PC-3 (cell line): ENCODE results near the gene RNF8.

Experiments
- EZH2 ChIP-seq: fragments of 300-600 bp; sonication (generic); IDR thresholded peaks from one replicate; pipeline ENCODE4 v1.6.1; 2017; ENCODE audit warnings: antibody characterized with exemption, mild to moderate bottlenecking, low read length; ENCODE audit not compliant: unreplicated experiment
- EZH2phosphoT487 ChIP-seq: fragments of 300-600 bp; sonication (generic); IDR thresholded peaks from 2 replicates; pipeline ENCODE4 v1.6.1; 2018; ENCODE audit warnings: mild to moderate bottlenecking, antibody characterized with exemption, low read length, borderline replicate concordance
- TF ChIP-seq, protein P1 (sequence below): fragments of 300-600 bp; sonication (generic); conservative IDR thresholded peaks from 2 replicates; pipeline ENCODE4 v1.5.1; 2017; ENCODE audit warnings: antibody characterized with exemption, low read depth, mild to moderate bottlenecking, low read length

DNA sequence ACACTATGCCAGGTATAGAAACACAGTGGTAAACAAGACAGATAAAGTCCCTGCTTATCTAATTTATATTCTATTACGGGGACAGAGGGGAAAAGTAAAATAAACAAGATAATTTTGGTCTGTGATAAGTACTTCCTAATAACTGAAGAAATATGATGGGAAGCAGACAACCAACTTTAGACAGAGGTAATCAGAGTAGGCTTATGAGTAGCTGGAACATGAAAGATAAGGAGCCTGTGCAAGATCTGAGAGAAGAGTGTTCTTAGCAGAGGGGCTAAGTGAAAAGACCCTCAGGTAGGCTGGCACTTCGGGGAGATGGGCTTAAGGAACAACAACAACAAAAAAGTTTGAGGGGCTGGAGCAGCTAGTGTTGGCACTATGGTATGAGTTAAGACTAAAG, 4.1 kb downstream of the RNF8 start:
- TF ChIP-seq, protein P1, sequence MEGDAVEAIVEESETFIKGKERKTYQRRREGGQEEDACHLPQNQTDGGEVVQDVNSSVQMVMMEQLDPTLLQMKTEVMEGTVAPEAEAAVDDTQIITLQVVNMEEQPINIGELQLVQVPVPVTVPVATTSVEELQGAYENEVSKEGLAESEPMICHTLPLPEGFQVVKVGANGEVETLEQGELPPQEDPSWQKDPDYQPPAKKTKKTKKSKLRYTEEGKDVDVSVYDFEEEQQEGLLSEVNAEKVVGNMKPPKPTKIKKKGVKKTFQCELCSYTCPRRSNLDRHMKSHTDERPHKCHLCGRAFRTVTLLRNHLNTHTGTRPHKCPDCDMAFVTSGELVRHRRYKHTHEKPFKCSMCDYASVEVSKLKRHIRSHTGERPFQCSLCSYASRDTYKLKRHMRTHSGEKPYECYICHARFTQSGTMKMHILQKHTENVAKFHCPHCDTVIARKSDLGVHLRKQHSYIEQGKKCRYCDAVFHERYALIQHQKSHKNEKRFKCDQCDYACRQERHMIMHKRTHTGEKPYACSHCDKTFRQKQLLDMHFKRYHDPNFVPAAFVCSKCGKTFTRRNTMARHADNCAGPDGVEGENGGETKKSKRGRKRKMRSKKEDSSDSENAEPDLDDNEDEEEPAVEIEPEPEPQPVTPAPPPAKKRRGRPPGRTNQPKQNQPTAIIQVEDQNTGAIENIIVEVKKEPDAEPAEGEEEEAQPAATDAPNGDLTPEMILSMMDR, result no peak
- no peak for TF ChIP-seq EZH2
- no peak for TF ChIP-seq EZH2phosphoT487
